Loucy (cell line): Measurements from ENCODE around the gene ZBTB11.

ENCODE experiments used
- H2AFZ ChIP-seq: fragments of 200-600 bp; sonication (generic); 2 replicates; pipeline ENCODE4 v1.6.0; 2016; ENCODE audit warnings: antibody characterized with exemption, mild to moderate bottlenecking, low read length, moderate library complexity
- H3F3A ChIP-seq: fragments of 200-600 bp; 2 replicates; pipeline ENCODE4 v1.6.0; 2016; ENCODE audit warnings: antibody characterized with exemption, low read depth, mild to moderate bottlenecking
- H3K27me3 ChIP-seq: fragments of 200-600 bp; sonication (generic); 2 replicates; pipeline ENCODE4 v1.6.1; 2014; ENCODE audit warnings: low read length, mild to moderate bottlenecking; ENCODE audit not compliant: insufficient read depth, poor library complexity, severe bottlenecking
- H3K36me3 ChIP-seq: fragments of 200-600 bp; sonication (generic); 2 replicates; pipeline ENCODE4 v1.6.1; 2016; ENCODE audit warnings: low read length; ENCODE audit not compliant: insufficient read depth
- H3K4me1 ChIP-seq: fragments of 200-600 bp; sonication (generic); 2 replicates; pipeline ENCODE4 v1.5.1; 2014; ENCODE audit warnings: low read length, mild to moderate bottlenecking; ENCODE audit not compliant: insufficient read depth, poor library complexity, severe bottlenecking
- H3K4me2 ChIP-seq: fragments of 200-600 bp; sonication (generic); 2 replicates; pipeline ENCODE4 v1.6.0; 2014; ENCODE audit warnings: antibody characterized with exemption, low read length, low read depth, mild to moderate bottlenecking; ENCODE audit not compliant: poor library complexity, severe bottlenecking
- H3K4me3 ChIP-seq: fragments of 200-600 bp; sonication (generic); 2 replicates; pipeline ENCODE4 v1.5.1; 2014; ENCODE audit warnings: low read length, mild to moderate bottlenecking, mixed read lengths; ENCODE audit not compliant: poor library complexity, severe bottlenecking
- H3K79me2 ChIP-seq: fragments of 200-600 bp; sonication (generic); 2 replicates; pipeline ENCODE4 v1.6.1; 2014; ENCODE audit warnings: low read length; ENCODE audit not compliant: insufficient read depth
- H3K9ac ChIP-seq: fragments of 200-600 bp; sonication (generic); 2 replicates; pipeline ENCODE4 v1.6.0; 2014; ENCODE audit warnings: mild to moderate bottlenecking, low read depth, low read length, moderate library complexity; ENCODE audit not compliant: poor library complexity, severe bottlenecking
- H3K9me2 ChIP-seq: fragments of 200-600 bp; sonication (generic); replicated peaks from 2 replicates; pipeline ENCODE4 v1.6.1; 2016; ENCODE audit warnings: low read depth, low read length, mixed read lengths
- H3K9me3 ChIP-seq: fragments of 200-600 bp; sonication (generic); 2 replicates; pipeline ENCODE4 v1.6.1; 2014; ENCODE audit warnings: mild to moderate bottlenecking, antibody characterized with exemption, low read length, low read depth; ENCODE audit not compliant: insufficient read depth
- H4K20me1 ChIP-seq: fragments of 200-600 bp; sonication (generic); 2 replicates; pipeline ENCODE4 v1.6.0; 2014; ENCODE audit warnings: antibody characterized with exemption, low read length, mild to moderate bottlenecking; ENCODE audit not compliant: insufficient read depth, poor library complexity, severe bottlenecking
- CTCF ChIP-seq: fragments of 200-600 bp; sonication (generic); conservative IDR thresholded peaks from 2 replicates; pipeline ENCODE4 v1.5.1; 2014; ENCODE audit warnings: mild to moderate bottlenecking, antibody characterized with exemption, low read length
- EZH2phosphoT487 ChIP-seq: fragments of 200-600 bp; IDR thresholded peaks from 2 replicates; pipeline ENCODE4 v1.6.1; 2018; ENCODE audit warnings: antibody characterized with exemption, mild to moderate bottlenecking, moderate library complexity, borderline replicate concordance

ZBTB11 gene

DNA sequence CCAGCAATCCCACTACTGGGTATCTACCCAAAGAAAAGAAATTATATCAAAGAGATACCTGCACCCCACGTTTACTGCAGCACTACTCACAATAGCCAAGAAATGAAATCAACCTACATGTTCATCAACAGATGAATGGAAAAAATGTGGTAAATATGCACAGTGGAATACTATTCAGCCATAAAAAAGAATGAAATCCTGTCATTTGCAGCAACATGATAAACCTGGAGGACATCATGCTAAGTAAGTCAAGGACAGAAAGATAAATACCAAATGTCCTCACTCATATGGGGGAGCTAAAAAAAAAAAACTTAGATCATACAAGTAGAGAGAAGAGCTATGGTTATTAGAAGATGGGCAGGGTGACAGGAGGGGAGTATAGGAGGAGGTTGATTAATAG, 9.1 kb downstream of the ZBTB11 start:
- H3K79me2 ChIP-seq: peaks cover 6% of the 10 kb centered on the region; the same call in 1 of the 2 replicates

DNA sequence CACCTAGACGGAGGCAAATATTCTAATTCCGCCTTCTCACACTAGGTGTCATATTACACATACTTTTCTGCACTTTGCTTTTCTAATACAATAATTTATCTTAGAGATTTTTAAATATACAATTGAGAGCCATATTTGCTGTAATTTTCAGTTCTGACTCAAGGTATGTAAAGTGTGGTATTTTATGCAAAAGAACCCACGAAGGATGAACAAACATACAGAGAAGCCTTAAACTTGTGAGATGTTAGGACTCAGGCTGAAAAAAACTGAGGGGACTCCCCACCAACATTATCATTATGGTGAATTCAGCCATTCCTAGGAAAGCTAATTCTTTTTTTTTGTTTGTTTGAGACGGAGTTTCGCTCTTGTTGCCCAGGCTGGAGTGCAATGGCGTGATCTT, 9.6 kb downstream of the ZBTB11 start:
- Histone ChIP-seq H3K9ac (no peak overlapping the region), H4K20me1 (peaks cover 2% of the 10 kb centered on the region), H3K9me2 (no peaks in the 10 kb centered on the region), H3F3A (no peaks in the 10 kb centered on the region), H3K4me1 (no peaks in the 10 kb centered on the region), H3K79me2 (peaks cover under 1% of the 10 kb centered on the region; the same call in 1 of the 2 replicates), H3K9me3 (no peaks in the 10 kb centered on the region), H3K4me3 (no peak overlapping the region), H3K36me3 (peaks cover 53% of the 10 kb centered on the region; the same call in 1 of the 2 replicates), H2AFZ (no peak overlapping the region), H3K4me2 (no peak overlapping the region), H3K27me3 (no peaks in the 10 kb centered on the region)
- TF ChIP-seq EZH2phosphoT487 (no peak), CTCF (no peak)

More for the DNA sequence above, 9.1 kb downstream of the ZBTB11 start:
- Histone ChIP-seq H4K20me1 (peaks cover 3% of the 10 kb centered on the region), H3K9me2 (no peaks in the 10 kb centered on the region), H3K4me3 (no peak overlapping the region), H3K4me2 (no peak overlapping the region), H3K4me1 (peaks cover 2% of the 10 kb centered on the region), H2AFZ (no peak overlapping the region), H3K9me3 (no peaks in the 10 kb centered on the region), H3F3A (no peaks in the 10 kb centered on the region), H3K36me3 (peaks cover 53% of the 10 kb centered on the region; the same call in 1 of the 2 replicates), H3K27me3 (no peaks in the 10 kb centered on the region), H3K9ac (no peak overlapping the region)
- TF ChIP-seq EZH2phosphoT487: no peak
- no peak for TF ChIP-seq CTCF

- no peaks in the 10 kb centered on the region for H3K27me3 ChIP-seq
- H3K36me3 ChIP-seq: peaks cover 55% of the 10 kb centered on the region; the same call in 1 of the 2 replicates
- TF ChIP-seq EZH2phosphoT487 (no peak), CTCF (no peak)
- no peaks in the 10 kb centered on the region for H3K9me2 ChIP-seq
- H2AFZ ChIP-seq: no peak overlapping the region
- H3K9ac ChIP-seq: no peak overlapping the region
- H3K9me3 ChIP-seq: no peaks in the 10 kb centered on the region
- H3K4me1 ChIP-seq: no peaks in the 10 kb centered on the region
- no peaks in the 10 kb centered on the region for H3F3A ChIP-seq
- H3K4me3 ChIP-seq: no peak overlapping the region
- no peaks in the 10 kb centered on the region for H3K79me2 ChIP-seq
- H4K20me1 ChIP-seq: no peaks in the 10 kb centered on the region
- H3K4me2 ChIP-seq: no peak overlapping the region
Measured at GRCh38 chr3:101665851-101666250, 11.1 kb downstream of the ZBTB11 start.
